IMR-90 (cell line): ENCODE data around the gene FBXO5. TPM values are rescaled to one million over a fixed set of nuclear protein-coding genes. Genes with fewer than 3 reads are reported as not detected.

Experiments
- ATAC-seq: fragments of 200-7000 bp; cut with Tn5 transposase; 2 replicates; pipeline ENCODE4 v1.9.1; 2020; ENCODE audit warnings: low read depth, mild to moderate bottlenecking, moderate library complexity
- BruUV-seq: library from RNA; stranded (reverse); fragments of 400-500 nt; replicated peaks from 2 replicates; lab custom pipeline; 2021; lab: Mats Ljungman, UMichigan
- CTCF ChIA-PET: fragments of 300-600 bp; formaldehyde crosslinking; extraction: SDS; loops from one replicate; lab custom pipeline; 2021; ENCODE audit warnings: antibody characterized with exemption; lab: Yijun Ruan, JAX
- POLR2A ChIA-PET: fragments of 300-600 bp; sonication (Branson Sonifier 250); formaldehyde crosslinking; loops from one replicate; lab custom pipeline; 2022; ENCODE audit warnings: antibody characterized with exemption; ENCODE audit not compliant: unreplicated experiment; lab: Charles Lee
- DNase-seq: peaks from one replicate; pipeline ENCODE4 v3.0.0; 2013
- H2AFZ ChIP-seq: replicated peaks from 2 replicates; pipeline ENCODE3; 2013; ENCODE audit warnings: low read length, mild to moderate bottlenecking; ENCODE audit not compliant: poor library complexity
- H2AK5ac ChIP-seq: 2 replicates; pipeline ENCODE4 v1.6.1; 2013; ENCODE audit warnings: low read depth, low read length, inconsistent platforms
- H2AK9ac ChIP-seq: replicated peaks from 2 replicates; pipeline ENCODE3; 2013; ENCODE audit warnings: mild to moderate bottlenecking, low read depth, low read length, moderate library complexity; ENCODE audit not compliant: poor library complexity
- H2BK120ac ChIP-seq: 2 replicates; pipeline ENCODE4 v1.6.1; 2013; ENCODE audit warnings: low read depth, low read length, inconsistent platforms
- H2BK15ac ChIP-seq: 3 replicates; pipeline ENCODE4 v1.6.1; 2013; ENCODE audit warnings: low read depth, low read length, inconsistent platforms
- H2BK20ac ChIP-seq: 2 replicates; pipeline ENCODE4 v1.6.1; 2013; ENCODE audit warnings: low read depth, mild to moderate bottlenecking, inconsistent platforms, low read length, moderate library complexity
- H2BK5ac ChIP-seq: 2 replicates; pipeline ENCODE4 v1.6.1; 2013; ENCODE audit warnings: mild to moderate bottlenecking, low read depth, low read length, inconsistent platforms; ENCODE audit not compliant: poor library complexity, severe bottlenecking
- H3K14ac ChIP-seq: replicated peaks from 2 replicates; pipeline ENCODE4 v1.6.1; 2013; ENCODE audit warnings: low read depth, low read length, inconsistent platforms
- H3K18ac ChIP-seq: 2 replicates; pipeline ENCODE4 v1.6.1; 2013; ENCODE audit warnings: low read depth, low read length, control low read depth
- H3K23ac ChIP-seq: 2 replicates; pipeline ENCODE4 v1.6.1; 2013; ENCODE audit warnings: low read depth, low read length, inconsistent platforms
- H3K27ac ChIP-seq: 2 replicates; pipeline ENCODE4 v1.5.1; 2013; ENCODE audit warnings: mild to moderate bottlenecking, control low read depth, low read length; ENCODE audit not compliant: insufficient read depth
- H3K27me3 ChIP-seq: 2 replicates; pipeline ENCODE4 v1.6.1; 2013; ENCODE audit warnings: low read length; ENCODE audit not compliant: control insufficient read depth, insufficient read depth
- H3K36me3 ChIP-seq: 2 replicates; pipeline ENCODE4 v1.6.1; 2013; ENCODE audit warnings: low read length, mixed read lengths; ENCODE audit not compliant: control insufficient read depth, insufficient read depth
- H3K4ac ChIP-seq: 2 replicates; pipeline ENCODE4 v1.6.1; 2013; ENCODE audit warnings: low read depth, low read length, inconsistent platforms
- H3K4me1 ChIP-seq: 2 replicates; pipeline ENCODE4 v1.6.1; 2013; ENCODE audit warnings: low read length, mixed read lengths; ENCODE audit not compliant: control insufficient read depth, insufficient read depth
- H3K4me2 ChIP-seq: 2 replicates; pipeline ENCODE4 v1.6.1; 2013; ENCODE audit warnings: low read depth, mild to moderate bottlenecking, control low read depth, low read length, moderate library complexity
- H3K4me3 ChIP-seq: 2 replicates; pipeline ENCODE4 v1.5.1; 2013; ENCODE audit warnings: low read depth, mild to moderate bottlenecking, control low read depth, low read length, moderate library complexity; ENCODE audit not compliant: insufficient read depth
- H3K56ac ChIP-seq: 2 replicates; pipeline ENCODE4 v1.6.1; 2013; ENCODE audit warnings: low read length, inconsistent platforms; ENCODE audit not compliant: insufficient read depth; ENCODE audit errors: extremely low read depth
- H3K79me1 ChIP-seq, 2 experiments: 2 replicates each; pipeline ENCODE4 v1.6.1; 2013; ENCODE audit warnings: low read length in 2 of 2, inconsistent platforms in 1 of 2, low read depth in 1 of 2
- H3K9ac ChIP-seq: 2 replicates; pipeline ENCODE4 v1.6.1; 2013; ENCODE audit warnings: low read depth, low read length, control low read depth
- H3K9me1 ChIP-seq: 2 replicates; pipeline ENCODE4 v1.6.1; 2013; ENCODE audit warnings: low read length, inconsistent platforms; ENCODE audit not compliant: insufficient read depth
- H3K9me3 ChIP-seq: 2 replicates; pipeline ENCODE4 v1.6.1; 2013; ENCODE audit warnings: low read length; ENCODE audit not compliant: control insufficient read depth, insufficient read depth
- H4K20me1 ChIP-seq: 2 replicates; pipeline ENCODE4 v1.6.1; 2013; ENCODE audit warnings: low read length, inconsistent platforms; ENCODE audit not compliant: insufficient read depth
- H4K5ac ChIP-seq: 2 replicates; pipeline ENCODE4 v1.6.1; 2013; ENCODE audit warnings: mild to moderate bottlenecking, low read depth, low read length, control low read depth
- H4K8ac ChIP-seq, 2 experiments: 2 replicates each; pipeline ENCODE4 v1.6.1; 2013; ENCODE audit warnings: low read depth in 2 of 2, low read length in 2 of 2, control low read depth in 1 of 2, inconsistent platforms in 1 of 2
- H4K91ac ChIP-seq: 2 replicates; pipeline ENCODE4 v1.6.1; 2013; ENCODE audit warnings: low read depth, low read length, inconsistent platforms; ENCODE audit not compliant: insufficient read depth
- RAD21 ChIP-seq: IDR thresholded peaks from 2 replicates; pipeline ENCODE4 v1.6.1; 2012; ENCODE audit warnings: low read length, improper control_type of control experiment
- WGBS, 2 experiments: methylation state at CpG; one replicate each; pipeline versions ENCODE4 v1.1.5 to v1.1.7; 2013; ENCODE audit warnings: missing lambda C conversion rate in 2 of 2; ENCODE audit not compliant: insufficient read length in 1 of 2; ENCODE audit errors: extremely low coverage in 2 of 2; 5-methylcytosine and 5-hydroxymethylcytosine counted together
- dilution Hi-C: fragments of 300-500 bp; cut with HindIII; formaldehyde crosslinking; loops from one replicate; pipeline ENCODE4 v1.14.3; 2018; ENCODE audit warnings: low sequenced_read_pairs; ENCODE audit not compliant: unreplicated experiment
- in situ Hi-C: fragments of 300-500 bp; cut with MboI; formaldehyde crosslinking; loops from 3 replicates; pipeline ENCODE4 v1.14.3; 2019; ENCODE audit warnings: low sequenced_read_pairs, inconsistent platforms, mixed read lengths
- intact Hi-C: fragments of 100-400 bp; cut with micrococcal nuclease; formaldehyde crosslinking; loops from 2 replicates; pipeline ENCODE4 v1.10.0; 2022
- polyA plus RNA-seq, 3 experiments: library from polyadenylated mRNA; depleted of rRNA; stranded (reverse); fragments of >200 nt; gene quantifications; 2 replicates each; pipeline ENCODE4 v1.2.3, GENCODE V29; 2012; ENCODE audit warnings: low replicate concordance in 1 of 3
- total RNA-seq: library from RNA; depleted of rRNA; stranded (reverse); fragments of >200 nt; gene quantifications from 2 replicates; pipeline ENCODE4 v1.2.3, GENCODE V29; 2012

Gene FBXO5
- total and polyA plus RNA-seq, 2 of the 4 experiments (the other 2 are of a cell fraction) = 11.8 to 16.7 TPM

- ChIA-PET CTCF (no interaction called here), POLR2A (no interaction called here)
- DNase-seq (no peak), ATAC-seq (no peak)
- Histone ChIP-seq H3K36me3 (0 out of 2 replicates have a peak, but pooled peaks cover 2% of the 10 kb centered on the region), H3K27me3 (no peaks in the 10 kb centered on the region), H3K9ac (no peak overlapping the region), H2BK20ac (no peak overlapping the region), H4K5ac (no peak overlapping the region), H3K4me2 (no peak overlapping the region), H3K4me3 (no peak overlapping the region), H2AK9ac (no peak overlapping the region), H2AFZ (no peak overlapping the region), H4K20me1 (no peaks in the 10 kb centered on the region), H4K91ac (no peak overlapping the region), H2AK5ac (no peak overlapping the region), H3K79me1 (no peaks in the 10 kb centered on the region), H3K56ac (no peak overlapping the region), H2BK15ac (no peak overlapping the region), H3K9me3 (no peaks in the 10 kb centered on the region), H3K23ac (no peak overlapping the region), H4K8ac (no peak overlapping the region), H3K14ac (no peak overlapping the region), H2BK5ac (no peak overlapping the region), H3K18ac (no peak overlapping the region), H3K4ac (no peak overlapping the region), H3K27ac (no peak overlapping the region), H3K9me1 (peaks cover 4% of the 10 kb centered on the region; the same call in 1 of the 2 replicates), H2BK120ac (no peak overlapping the region), H3K4me1 (peaks cover 2% of the 10 kb centered on the region; the same call in 1 of the 2 replicates)
- no TSS peak for BruUV-seq
- in situ Hi-C loops (no loop called here), intact Hi-C loops (no loop called here), dilution Hi-C loops (no loop called here)
- TF ChIP-seq RAD21 = no peak
- WGBS, 2 experiments = no CpG with 5 or more reads among the region's 4 CpGs
Measured at GRCh38 chr6:153015094-153015640, 32.3 kb upstream of the FBXO5 start.
